Measurements from ENCODE around the gene ACOXL. TPM values are rescaled to one million over a fixed set of nuclear protein-coding genes. Genes with fewer than 3 reads are reported as not detected.

ACOXL gene
- total and polyA plus RNA-seq, 2 of the 8 experiments (the other 6 are each of a cell fraction or from before 2014, with no cell fraction given): 11.4 to 20.6 TPM

DNA sequence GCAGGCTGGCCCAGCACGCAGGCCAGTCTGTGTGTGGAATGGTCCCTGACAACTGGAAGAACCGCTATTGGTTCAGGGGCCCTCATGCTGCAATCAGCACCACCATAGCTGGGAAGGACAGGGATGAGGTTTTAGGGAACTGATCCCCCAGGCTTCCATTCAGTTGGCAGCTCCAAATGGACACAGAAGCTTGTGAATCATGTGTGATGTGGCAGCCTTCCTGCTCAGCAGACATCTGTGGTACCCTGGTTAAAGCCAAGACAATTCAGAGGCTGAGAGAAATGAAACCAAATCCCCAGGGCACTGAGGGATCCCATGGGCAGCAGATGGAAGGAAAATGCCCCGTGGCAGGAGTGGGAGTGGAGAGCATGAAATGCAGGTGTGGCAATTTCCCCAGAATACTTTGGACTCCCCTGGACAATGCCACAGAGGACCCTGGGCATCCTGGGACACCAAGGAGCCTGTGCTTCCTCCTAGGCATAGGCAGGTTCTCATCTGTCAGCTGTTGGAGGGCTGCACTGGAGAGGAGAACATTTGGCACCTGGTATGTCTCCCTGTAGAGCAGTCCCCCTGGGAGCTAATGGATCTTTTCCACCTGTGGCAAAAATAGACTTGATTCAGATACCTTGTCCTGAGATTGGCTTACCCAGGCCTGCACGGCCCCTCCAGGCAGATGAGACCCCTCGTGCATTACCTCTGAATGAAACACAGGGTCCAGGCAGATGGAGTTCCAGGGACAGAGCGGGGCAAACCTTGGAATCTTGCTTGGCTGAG, 226.2 kb downstream of the ACOXL start:
- POLR2A ChIA-PET (ENCODE audit: partially characterized antibody): no interaction called here
- H4K8ac ChIP-seq (ENCODE audit: extremely low read depth, insufficient read depth, low read length): no peak overlapping the region
- H3K4me1 ChIP-seq (replicated peaks in 1 of 4; ENCODE audit: control insufficient read depth in 3 of 4, insufficient read depth in 4 of 4, low read length in 3 of 4): 0 out of 7 replicates have a peak, but pooled peaks cover 0 to 3% (median 0%) of the 10 kb centered on the region in 4 experiments
- no peak overlapping the region for H4K91ac ChIP-seq (replicated peaks; ENCODE audit: insufficient read length, low read length)
- no peak overlapping the region for H3K56ac ChIP-seq (replicated peaks; ENCODE audit: insufficient read length, low read depth, low read length)
- no peak overlapping the region for H2BK5ac ChIP-seq (ENCODE audit: low read depth, low read length)
- H3K4me2 ChIP-seq (ENCODE audit: insufficient read depth in 1 of 2, low read depth in 2 of 2, low read length in 2 of 2): no peak overlapping the region
- no peak overlapping the region for H2AFZ ChIP-seq (ENCODE audit: low read length)
- no peak overlapping the region for H3K9ac ChIP-seq (replicated peaks in 1 of 4; ENCODE audit: extremely low read depth in 1 of 4, low read depth in 3 of 4, low read length in 3 of 4)
- no peak overlapping the region for H4K5ac ChIP-seq (ENCODE audit: insufficient read length, low read depth, low read length)
- H3K9me3 ChIP-seq (ENCODE audit: insufficient read depth in 2 of 2, low read depth in 1 of 2, low read length in 1 of 2): no peaks in the 10 kb centered on the region
- H3K79me2 ChIP-seq (ENCODE audit: control insufficient read depth in 1 of 2, insufficient read depth in 2 of 2, low read length in 2 of 2): no peaks in the 10 kb centered on the region
- H3K14ac ChIP-seq (ENCODE audit: insufficient read length): no peak overlapping the region
- 85% methylated on average over 5 of the region's 6 CpGs; no CpG with 5 or more reads in 1 of the 2 experiments for WGBS, 2 experiments (ENCODE audit: extremely low coverage in 1 of 2, insufficient coverage in 1 of 2, insufficient read length in 1 of 2, insufficient replicate concordance in 2 of 2, low coverage in 1 of 2, low lambda C conversion rate in 2 of 2, missing lambda C conversion rate in 1 of 2)
- H3K4me3 ChIP-seq (ENCODE audit: extremely low read depth in 1 of 4, insufficient read depth in 2 of 4, low read depth in 3 of 4, low read length in 4 of 4): no peak overlapping the region
- no peaks in the 10 kb centered on the region for H3K36me3 ChIP-seq (ENCODE audit: control insufficient read depth in 2 of 4, insufficient read depth in 4 of 4, low read length in 3 of 4)
- CTCF ChIA-PET (ENCODE audit: partially characterized antibody): interaction anchor here (1.1 to 1.7 kb wide), 2 partner anchors 13 to 23 kb away, joined by 3 to 4 read pairs; no protein-coding TSS in a partner anchor
- no peaks in the 10 kb centered on the region for H3K27me3 ChIP-seq (replicated peaks in 1 of 4; ENCODE audit: control insufficient read depth in 3 of 4, extremely low read depth in 1 of 4, insufficient read depth in 3 of 4, low read length in 3 of 4)
- no peak overlapping the region for H3K23ac ChIP-seq (ENCODE audit: insufficient read length)
- no peaks in the 10 kb centered on the region for H4K20me1 ChIP-seq (replicated peaks in 1 of 2; ENCODE audit: control insufficient read depth in 1 of 2, insufficient read depth in 2 of 2, low read length in 2 of 2)
- H3K27ac ChIP-seq (ENCODE audit: low read depth, low read length): no peak overlapping the region
- H2AK5ac ChIP-seq (ENCODE audit: low read depth, low read length): no peak overlapping the region
- H3K23me2 ChIP-seq (ENCODE audit: low read depth, low read length): no peaks in the 10 kb centered on the region
- H2BK120ac ChIP-seq (replicated peaks; ENCODE audit: low read depth, low read length): no peak overlapping the region
- no peak overlapping the region for H3K18ac ChIP-seq (ENCODE audit: extremely low read depth, low read length)
- DNase-seq (ENCODE audit: low read depth in 1 of 2, low spot score in 2 of 2): no peak
- no peak overlapping the region for H3K4ac ChIP-seq (replicated peaks; ENCODE audit: insufficient read length, low read depth, low read length)
- no peak for FAIRE-seq
- no peaks in the 10 kb centered on the region for H3K79me1 ChIP-seq (ENCODE audit: low read depth, low read length)
- no peak overlapping the region for H2BK20ac ChIP-seq (ENCODE audit: low read length)
- TF ChIP-seq CBX5 (IDR thresholded peaks at IDR 0.05; ENCODE audit: low read depth, low read length) (no peak), TAF7 (optimal IDR thresholded peaks at IDR 0.05; ENCODE audit: borderline replicate concordance, low read depth, low read length) (no peak), BACH1 (IDR thresholded peaks at IDR 0.05; ENCODE audit: low read length) (no peak), EZH2 (IDR thresholded peaks at IDR 0.05; ENCODE audit: low read depth, low read length, severe bottlenecking) (no peak), POLR2A (IDR thresholded peaks at IDR 0.05; ENCODE audit: control extremely low read depth in 1 of 2, low read depth in 2 of 2, low read length in 2 of 2) (no peak), KDM4A (IDR thresholded peaks at IDR 0.05; ENCODE audit: low read depth, low read length, severe bottlenecking) (no peak), GTF2F1 (IDR thresholded peaks at IDR 0.05; ENCODE audit: borderline replicate concordance, low read depth, low read length) (no peak), TBP (IDR thresholded peaks at IDR 0.05; ENCODE audit: low read depth, low read length) (no peak), CHD1 (IDR thresholded peaks at IDR 0.05; ENCODE audit: low read depth, low read length) (no peak), SUZ12 (IDR thresholded peaks at IDR 0.05; ENCODE audit: low read length) (no peak), SAP30 (IDR thresholded peaks at IDR 0.05; ENCODE audit: insufficient read depth, insufficient replicate concordance, low read length) (no peak), KDM1A (IDR thresholded peaks at IDR 0.05; ENCODE audit: borderline replicate concordance, low read length) (no peak)
- H2BK15ac ChIP-seq (ENCODE audit: low read length): no peak overlapping the region
- no peak overlapping the region for H2BK12ac ChIP-seq (ENCODE audit: low read depth, low read length)
